Measurements from ENCODE around the gene CORO2B. TPM values are rescaled to one million over a fixed set of nuclear protein-coding genes. Genes with fewer than 3 reads are reported as not detected.

The CORO2B gene
- total RNA-seq, 1 donor from 2014 or later: 1.0 TPM

GRCh38 chr15:68721886-68722285 lies 143.1 kb downstream of the CORO2B start:
- H3K4me1 ChIP-seq (ENCODE audit: control insufficient read depth in 3 of 3, insufficient read depth in 3 of 3, low read length in 3 of 3): peaks cover 0 to 10% (median 10%) of the 10 kb centered on the region in 3 donors
- no peak overlapping the region for H3K9ac ChIP-seq (ENCODE audit: low read depth in 1 of 3, low read length in 3 of 3)
- H3K9me3 ChIP-seq (ENCODE audit: control insufficient read depth in 3 of 3, low read length in 3 of 3): no peaks in the 10 kb centered on the region
- H3K4me3 ChIP-seq (ENCODE audit: low read length in 3 of 3): no peak overlapping the region
- no peaks in the 10 kb centered on the region for H3K27me3 ChIP-seq (ENCODE audit: control insufficient read depth in 3 of 3, insufficient read depth in 3 of 3, low read length in 3 of 3)
- no peaks in the 10 kb centered on the region for H3K36me3 ChIP-seq (ENCODE audit: control insufficient read depth in 3 of 3, insufficient read depth in 3 of 3, low read length in 3 of 3)
- H3K27ac ChIP-seq (ENCODE audit: low read depth, low read length): no peak overlapping the region

- Histone ChIP-seq H3K4me3 (ENCODE audit: low read length in 3 of 3) (no peak overlapping the region), H3K27ac (ENCODE audit: low read depth, low read length) (no peak overlapping the region)
These were observed 146.9 kb downstream of the CORO2B start for GRCh38 chr15:68725736-68726135.

DNA sequence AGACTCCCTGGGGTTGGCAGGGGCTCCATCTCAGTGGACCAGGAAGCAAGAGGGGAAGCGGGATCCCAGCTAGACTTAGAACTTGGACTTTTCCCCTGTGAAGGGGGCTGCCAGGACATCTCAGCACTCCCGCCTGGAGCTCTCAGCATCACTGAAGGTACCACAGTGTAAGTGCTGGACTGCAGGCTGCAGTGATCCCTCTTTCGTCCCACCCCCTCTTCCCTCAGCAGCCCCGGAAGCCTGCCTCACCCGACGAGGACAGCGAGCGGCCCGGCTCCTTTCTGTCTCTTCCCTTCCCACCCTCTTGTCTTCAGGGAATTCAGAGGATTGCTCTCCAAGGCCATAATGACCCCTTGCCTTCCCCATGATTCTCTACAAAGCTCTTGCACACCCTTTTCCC lies 147.5 kb downstream of the CORO2B start:
- H3K4me1 ChIP-seq (ENCODE audit: control insufficient read depth in 3 of 3, insufficient read depth in 3 of 3, low read length in 3 of 3): peaks cover 7 to 24% (median 19%) of the 10 kb centered on the region in 3 donors
- no peak overlapping the region for H3K4me3 ChIP-seq (ENCODE audit: low read length in 3 of 3)
- no peak overlapping the region for H3K27ac ChIP-seq (ENCODE audit: low read depth, low read length)
- H3K27me3 ChIP-seq (ENCODE audit: control insufficient read depth in 3 of 3, insufficient read depth in 3 of 3, low read length in 3 of 3): no peaks in the 10 kb centered on the region
- no peaks in the 10 kb centered on the region for H3K36me3 ChIP-seq (ENCODE audit: control insufficient read depth in 3 of 3, insufficient read depth in 3 of 3, low read length in 3 of 3)
- H3K9me3 ChIP-seq (ENCODE audit: control insufficient read depth in 3 of 3, low read length in 3 of 3): no peaks in the 10 kb centered on the region
- no peak overlapping the region for H3K9ac ChIP-seq (ENCODE audit: low read depth in 1 of 3, low read length in 3 of 3)

More at GRCh38 chr15:68725736-68726135, 146.9 kb downstream of the CORO2B start:
- no peaks in the 10 kb centered on the region for H3K36me3 ChIP-seq (ENCODE audit: control insufficient read depth in 3 of 3, insufficient read depth in 3 of 3, low read length in 3 of 3)
- H3K9ac ChIP-seq (ENCODE audit: low read depth in 1 of 3, low read length in 3 of 3): no peak overlapping the region
- no peaks in the 10 kb centered on the region for H3K27me3 ChIP-seq (ENCODE audit: control insufficient read depth in 3 of 3, insufficient read depth in 3 of 3, low read length in 3 of 3)
- no peaks in the 10 kb centered on the region for H3K9me3 ChIP-seq (ENCODE audit: control insufficient read depth in 3 of 3, low read length in 3 of 3)
- peaks cover 7 to 19% (median 19%) of the 10 kb centered on the region in 3 donors for H3K4me1 ChIP-seq (ENCODE audit: control insufficient read depth in 3 of 3, insufficient read depth in 3 of 3, low read length in 3 of 3)

GRCh38 chr15:68729789-68730411 lies 151.1 kb downstream of the CORO2B start:
- H3K4me1 ChIP-seq (ENCODE audit: control insufficient read depth in 3 of 3, insufficient read depth in 3 of 3, low read length in 3 of 3): peaks cover 7 to 27% (median 19%) of the 10 kb centered on the region in 3 donors
- peaks cover 0 to 2% (median 0%) of the 10 kb centered on the region in 3 donors for H3K27me3 ChIP-seq (ENCODE audit: control insufficient read depth in 3 of 3, insufficient read depth in 3 of 3, low read length in 3 of 3)
- no peaks in the 10 kb centered on the region for H3K36me3 ChIP-seq (ENCODE audit: control insufficient read depth in 3 of 3, insufficient read depth in 3 of 3, low read length in 3 of 3)
- H3K9ac ChIP-seq (ENCODE audit: low read depth in 1 of 3, low read length in 3 of 3): peak overlapping the region in 1 of 3 donors; percentile 60
- H3K9me3 ChIP-seq (ENCODE audit: control insufficient read depth in 3 of 3, low read length in 3 of 3): no peaks in the 10 kb centered on the region
- H3K27ac ChIP-seq (ENCODE audit: low read depth, low read length): no peak overlapping the region
- H3K4me3 ChIP-seq (ENCODE audit: low read length in 3 of 3): no peak overlapping the region

GRCh38 chr15:68730471-68730919 lies 151.7 kb downstream of the CORO2B start:
- peaks cover 0 to 2% (median 0%) of the 10 kb centered on the region in 3 donors for H3K27me3 ChIP-seq (ENCODE audit: control insufficient read depth in 3 of 3, insufficient read depth in 3 of 3, low read length in 3 of 3)
- H3K27ac ChIP-seq (ENCODE audit: low read depth, low read length): no peak overlapping the region
- no peaks in the 10 kb centered on the region for H3K36me3 ChIP-seq (ENCODE audit: control insufficient read depth in 3 of 3, insufficient read depth in 3 of 3, low read length in 3 of 3)
- H3K4me1 ChIP-seq (ENCODE audit: control insufficient read depth in 3 of 3, insufficient read depth in 3 of 3, low read length in 3 of 3): peaks cover 7 to 27% (median 19%) of the 10 kb centered on the region in 3 donors
- no peak overlapping the region for H3K4me3 ChIP-seq (ENCODE audit: low read length in 3 of 3)
- no peaks in the 10 kb centered on the region for H3K9me3 ChIP-seq (ENCODE audit: control insufficient read depth in 3 of 3, low read length in 3 of 3)
- peak overlapping the region in 1 of 3 donors; percentile 60 for H3K9ac ChIP-seq (ENCODE audit: low read depth in 1 of 3, low read length in 3 of 3)

DNA sequence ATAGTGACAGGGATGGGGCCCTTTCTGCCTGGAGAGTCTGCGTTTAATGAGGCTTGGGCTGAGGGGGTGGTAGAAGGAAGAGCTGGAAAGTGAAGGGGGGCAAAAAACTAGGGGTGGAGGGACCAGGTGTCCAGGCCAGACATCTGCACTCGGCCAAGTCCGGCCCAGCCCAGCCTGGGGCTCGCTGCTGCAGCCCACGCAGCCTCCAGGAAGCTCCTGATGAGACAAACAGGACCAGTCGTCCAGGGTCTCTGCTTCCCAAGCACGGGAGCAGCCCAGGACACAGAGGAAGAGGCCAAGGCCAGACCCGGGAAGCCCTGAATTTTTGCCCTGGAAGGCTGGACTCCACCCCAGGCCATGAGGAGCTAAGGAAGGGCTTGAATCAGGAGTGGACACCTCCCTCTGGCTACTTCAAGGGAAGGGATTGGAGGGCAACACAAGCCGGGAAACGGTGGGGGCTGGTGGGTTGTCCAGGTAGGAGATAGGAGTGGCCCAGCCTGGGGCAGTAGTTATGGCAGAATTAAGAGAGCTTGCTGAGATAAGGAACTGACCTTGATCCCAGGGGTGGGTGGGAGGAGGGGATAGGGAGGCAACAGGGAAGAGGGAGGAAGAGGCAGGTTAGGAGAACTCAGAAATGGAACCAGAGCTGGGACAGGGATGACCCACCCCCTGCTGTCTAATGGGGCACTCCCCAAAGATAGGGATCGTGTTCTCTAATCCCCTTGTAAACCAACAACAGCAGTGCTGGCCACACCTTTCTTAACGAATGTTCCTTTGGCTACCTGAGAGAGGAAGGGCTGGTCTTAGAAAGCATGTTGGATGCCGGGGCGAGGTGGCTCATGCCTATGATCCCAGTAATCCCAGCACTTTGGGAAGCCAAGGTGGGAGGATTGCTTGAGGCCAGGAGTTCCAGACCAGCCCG lies 152.4 kb downstream of the CORO2B start:
- H3K4me1 ChIP-seq (ENCODE audit: control insufficient read depth in 3 of 3, insufficient read depth in 3 of 3, low read length in 3 of 3): peaks cover 7 to 22% (median 15%) of the 10 kb centered on the region in 3 donors
- no peaks in the 10 kb centered on the region for H3K36me3 ChIP-seq (ENCODE audit: control insufficient read depth in 3 of 3, insufficient read depth in 3 of 3, low read length in 3 of 3)
- no peak overlapping the region for H3K27ac ChIP-seq (ENCODE audit: low read depth, low read length)

GRCh38 chr15:68732451-68732850 lies 153.7 kb downstream of the CORO2B start:
- Histone ChIP-seq H3K9me3 (ENCODE audit: control insufficient read depth in 3 of 3, low read length in 3 of 3) (no peaks in the 10 kb centered on the region), H3K27me3 (ENCODE audit: control insufficient read depth in 3 of 3, insufficient read depth in 3 of 3, low read length in 3 of 3) (peaks cover 0 to 2% (median 0%) of the 10 kb centered on the region in 3 donors), H3K9ac (ENCODE audit: low read depth in 1 of 3, low read length in 3 of 3) (no peak overlapping the region), H3K4me3 (ENCODE audit: low read length in 3 of 3) (no peak overlapping the region), H3K36me3 (ENCODE audit: control insufficient read depth in 3 of 3, insufficient read depth in 3 of 3, low read length in 3 of 3) (no peaks in the 10 kb centered on the region), H3K27ac (ENCODE audit: low read depth, low read length) (no peak overlapping the region), H3K4me1 (ENCODE audit: control insufficient read depth in 3 of 3, insufficient read depth in 3 of 3, low read length in 3 of 3) (peaks cover 7 to 17% (median 9%) of the 10 kb centered on the region in 3 donors)

More for the DNA sequence above, 152.4 kb downstream of the CORO2B start:
- Histone ChIP-seq H3K27me3 (ENCODE audit: control insufficient read depth in 3 of 3, insufficient read depth in 3 of 3, low read length in 3 of 3) (peaks cover 0 to 2% (median 0%) of the 10 kb centered on the region in 3 donors), H3K9me3 (ENCODE audit: control insufficient read depth in 3 of 3, low read length in 3 of 3) (no peaks in the 10 kb centered on the region), H3K9ac (ENCODE audit: low read depth in 1 of 3, low read length in 3 of 3) (peak overlapping the region in 1 of 3 donors; percentile 60), H3K4me3 (ENCODE audit: low read length in 3 of 3) (no peak overlapping the region)

DNA sequence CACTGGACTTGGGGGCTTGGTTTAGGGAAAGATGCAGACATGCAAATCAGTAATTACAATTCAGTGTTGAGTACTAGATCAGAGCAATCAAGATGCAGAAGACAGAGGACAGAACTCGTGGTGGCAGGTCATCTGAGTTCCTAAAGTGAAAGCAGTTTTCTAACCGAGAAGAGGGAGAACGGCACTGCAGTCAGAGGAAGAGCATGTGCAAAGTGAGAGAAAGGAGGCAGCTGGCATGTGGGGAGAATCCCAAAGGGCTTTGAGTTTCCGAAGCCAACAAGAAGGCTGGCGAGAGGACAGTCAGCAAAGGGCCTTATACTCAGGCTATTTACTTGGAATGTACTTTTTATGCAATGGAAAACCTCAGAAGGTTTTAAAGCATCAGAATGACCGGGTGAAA lies 154.9 kb downstream of the CORO2B start:
- peak overlapping the region in 1 of 3 donors; percentile 10 for H3K4me3 ChIP-seq (ENCODE audit: low read length in 3 of 3)
- no peak overlapping the region for H3K27ac ChIP-seq (ENCODE audit: low read depth, low read length)
- peaks cover 7 to 17% (median 9%) of the 10 kb centered on the region in 3 donors for H3K4me1 ChIP-seq (ENCODE audit: control insufficient read depth in 3 of 3, insufficient read depth in 3 of 3, low read length in 3 of 3)
- peaks cover 0 to 2% (median 0%) of the 10 kb centered on the region in 3 donors for H3K27me3 ChIP-seq (ENCODE audit: control insufficient read depth in 3 of 3, insufficient read depth in 3 of 3, low read length in 3 of 3)
- no peak overlapping the region for H3K9ac ChIP-seq (ENCODE audit: low read depth in 1 of 3, low read length in 3 of 3)
- no peaks in the 10 kb centered on the region for H3K36me3 ChIP-seq (ENCODE audit: control insufficient read depth in 3 of 3, insufficient read depth in 3 of 3, low read length in 3 of 3)
- H3K9me3 ChIP-seq (ENCODE audit: control insufficient read depth in 3 of 3, low read length in 3 of 3): no peaks in the 10 kb centered on the region

GRCh38 chr15:68734352-68734751 lies 155.6 kb downstream of the CORO2B start:
- Histone ChIP-seq H3K27ac (ENCODE audit: low read depth, low read length) (no peak overlapping the region), H3K9me3 (ENCODE audit: control insufficient read depth in 3 of 3, low read length in 3 of 3) (no peaks in the 10 kb centered on the region)

More at GRCh38 chr15:68734352-68734751, 155.6 kb downstream of the CORO2B start:
- H3K27me3 ChIP-seq (ENCODE audit: control insufficient read depth in 3 of 3, insufficient read depth in 3 of 3, low read length in 3 of 3): peaks cover 0 to 2% (median 0%) of the 10 kb centered on the region in 3 donors
- H3K4me1 ChIP-seq (ENCODE audit: control insufficient read depth in 3 of 3, insufficient read depth in 3 of 3, low read length in 3 of 3): peaks cover 7 to 17% (median 9%) of the 10 kb centered on the region in 3 donors
- no peaks in the 10 kb centered on the region for H3K36me3 ChIP-seq (ENCODE audit: control insufficient read depth in 3 of 3, insufficient read depth in 3 of 3, low read length in 3 of 3)
- H3K9ac ChIP-seq (ENCODE audit: low read depth in 1 of 3, low read length in 3 of 3): no peak overlapping the region
- H3K4me3 ChIP-seq (ENCODE audit: low read length in 3 of 3): no peak overlapping the region
